Stimulated activated CD8-positive, alpha-beta memory T cell treated with anti-CD3 and anti-CD28 coated beads, Interleukin-4, amount 100 ng/mL, for 1 hour (primary cell): ENCODE data around the gene DYNC1H1.
A peak's percentile ranks its signal among the peaks of the same experiment; 100 is the strongest.
"Not testable (repeated sequence)": the region's sequence is repeated elsewhere in the genome, so short reads cannot be mapped to it uniquely, and the experiment has no call there.

Experiments used
- DNase-seq, 2 donors: peaks; one replicate each; pipeline ENCODE4 v3.0.0-alpha.2; 2020; ENCODE audit warnings: low read depth in 2 of 2, low spot score in 1 of 2

DYNC1H1 gene

GRCh38 chr14:101963656-101964296 is 597 bp upstream of the DYNC1H1 start:
- DNase-seq: no peak

GRCh38 chr14:101965181-101965544 is 790 bp downstream of the DYNC1H1 start:
- DNase-seq: peak; percentile 16 to 35

DNA sequence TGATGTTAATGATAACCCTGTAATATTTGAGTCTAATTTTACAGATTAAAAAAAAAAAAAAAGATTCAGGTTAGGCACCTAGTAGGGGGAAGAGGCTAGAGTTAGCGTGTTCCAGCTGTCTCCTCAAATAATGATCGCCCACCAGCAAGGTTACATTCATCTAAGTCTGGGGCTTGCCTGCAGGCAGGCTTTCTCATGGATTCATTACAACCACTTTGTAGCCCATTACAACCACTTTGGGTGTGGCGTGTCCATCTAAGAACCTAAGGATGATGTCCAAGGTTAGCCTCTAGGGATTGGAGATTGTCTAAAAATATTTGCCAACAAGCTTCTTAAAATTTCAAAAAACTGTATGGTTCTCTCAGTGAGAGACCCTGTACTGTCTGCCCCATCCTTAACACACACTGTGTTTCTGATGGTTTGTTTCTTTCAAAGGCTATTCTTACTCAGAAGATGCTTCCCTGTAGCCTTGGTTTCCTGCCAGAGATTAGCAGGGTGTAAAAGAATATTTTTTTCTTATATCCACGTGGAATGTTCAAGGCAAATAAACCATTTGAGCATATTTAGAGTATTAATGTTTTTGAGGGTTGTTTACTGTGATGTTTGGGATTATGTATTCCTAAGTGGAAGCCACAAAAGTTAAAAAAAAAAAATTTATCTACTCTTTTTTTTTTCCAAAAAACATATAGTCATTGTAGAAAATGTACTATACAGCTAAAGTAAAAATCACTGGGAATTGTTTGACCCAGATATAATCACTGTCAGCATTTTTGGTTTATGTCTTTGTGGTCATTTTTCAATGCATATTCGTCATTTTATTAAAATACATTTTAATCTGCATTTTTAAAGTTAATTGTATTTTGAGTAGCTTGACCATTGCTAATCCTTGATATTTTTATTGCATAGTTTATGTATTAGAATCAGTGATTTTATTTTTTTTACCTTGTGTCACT is 1.7 kb downstream of the DYNC1H1 start:
- DNase-seq: no peak

DNA sequence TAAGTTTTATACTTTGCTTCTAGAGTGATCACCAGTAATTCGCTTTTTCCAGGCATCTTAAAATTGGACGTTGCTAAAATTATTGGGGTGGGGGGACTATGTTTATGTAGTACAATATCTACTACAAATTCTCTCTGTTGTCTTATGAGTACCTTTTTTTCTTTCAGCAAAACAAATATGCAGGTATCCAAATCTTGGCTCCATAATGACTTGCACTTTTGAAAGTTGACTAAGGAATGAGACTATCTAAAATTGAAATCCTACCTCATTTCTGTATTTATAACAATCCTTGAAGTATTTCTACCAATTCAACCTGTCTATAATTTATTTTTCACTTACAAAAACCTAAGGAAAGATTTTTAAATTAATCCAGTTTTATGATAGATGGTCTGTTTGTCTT is 2.4 kb downstream of the DYNC1H1 start:
- no peak for DNase-seq

DNA sequence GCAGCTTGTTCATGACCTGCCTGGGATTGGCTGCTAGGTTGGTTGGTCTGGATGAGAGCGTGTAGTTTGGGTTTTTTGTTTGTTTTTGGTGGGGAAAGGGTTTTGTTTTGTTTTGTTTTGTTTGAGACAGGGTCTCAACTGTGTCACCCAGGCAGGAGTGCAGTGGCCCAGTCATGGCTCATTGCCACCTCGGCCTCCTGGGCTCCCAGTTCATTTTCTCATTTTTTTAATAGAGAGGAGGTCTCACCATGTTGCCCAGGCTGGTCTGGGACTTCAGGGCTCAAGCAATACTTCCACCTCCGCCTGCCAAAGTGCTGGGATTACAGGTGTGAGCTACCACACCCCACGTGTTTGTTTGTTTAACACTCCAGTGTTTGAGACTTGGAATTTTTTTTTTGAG is 3.8 kb downstream of the DYNC1H1 start:
- no peak for DNase-seq

- DNase-seq: no peak
These were observed 5.1 kb downstream of the DYNC1H1 start for GRCh38 chr14:101969481-101969880.

GRCh38 chr14:101970830-101971400 is 6.5 kb downstream of the DYNC1H1 start:
- DNase-seq: no peak

DNA sequence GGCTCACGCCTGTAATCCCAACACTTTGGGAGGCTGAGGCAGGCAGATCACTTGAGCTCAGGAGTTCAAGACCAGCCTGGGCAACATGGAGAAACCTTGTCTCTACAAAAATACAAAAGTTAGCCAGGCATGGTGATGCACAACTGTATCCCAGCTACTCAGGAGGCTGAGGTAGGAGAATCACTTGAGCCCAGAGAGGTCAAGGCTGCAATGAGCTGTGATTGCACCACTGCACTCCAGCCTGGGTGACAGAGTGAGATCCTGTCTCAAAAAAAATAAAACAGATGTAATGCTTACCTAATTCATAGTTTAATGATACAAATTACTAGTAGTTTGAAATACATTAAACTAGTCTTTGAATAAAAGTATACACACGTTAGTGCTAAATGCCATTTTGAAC is 7.1 kb downstream of the DYNC1H1 start:
- DNase-seq: not testable (repeated sequence)

GRCh38 chr14:101972126-101972866 is 7.9 kb downstream of the DYNC1H1 start:
- DNase-seq: no peak

DNA sequence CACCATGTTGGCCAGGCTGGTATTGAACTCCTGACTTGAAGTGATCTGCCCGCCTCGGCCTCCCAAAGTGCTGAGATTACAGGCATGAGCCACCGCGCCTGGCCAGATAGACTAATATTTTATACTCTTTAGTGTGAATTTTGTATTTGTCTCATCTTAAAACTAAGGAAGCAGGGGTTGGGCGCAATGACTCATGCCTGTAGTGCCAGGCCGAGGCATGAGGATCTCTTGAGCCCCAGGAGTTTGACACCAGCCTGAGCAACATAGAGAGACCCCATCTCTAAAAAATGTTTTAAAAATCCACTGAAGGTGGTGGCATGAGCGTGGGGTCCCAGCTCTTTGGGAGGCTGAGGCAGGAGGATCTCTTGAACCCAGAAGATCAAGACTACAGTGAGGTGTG is 9.0 kb downstream of the DYNC1H1 start:
- DNase-seq: no peak

DNA sequence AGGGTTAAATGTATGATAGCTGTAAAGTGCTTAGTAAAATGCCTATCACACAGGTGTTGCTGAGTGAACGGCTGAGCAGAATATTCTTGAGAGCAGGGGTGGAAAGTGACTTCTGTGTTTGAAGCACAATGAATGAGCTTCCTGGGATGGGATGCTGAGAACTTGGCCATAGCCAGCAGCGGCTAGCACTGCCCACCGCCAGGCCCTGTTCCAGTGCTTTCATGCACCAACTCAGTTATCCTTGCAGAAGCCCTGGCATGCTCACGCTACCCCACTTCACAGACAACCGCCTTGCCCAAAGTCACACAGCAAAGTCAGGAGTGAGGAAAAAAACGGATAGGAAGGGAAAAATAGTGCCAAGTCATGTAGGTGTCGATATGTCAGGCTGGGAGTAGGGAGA is 10.9 kb downstream of the DYNC1H1 start:
- DNase-seq: no peak

- DNase-seq: no peak
These were observed 13.1 kb downstream of the DYNC1H1 start for GRCh38 chr14:101977311-101978071.

- DNase-seq: no peak
These were observed 15.3 kb downstream of the DYNC1H1 start for GRCh38 chr14:101979666-101980065.

DNA sequence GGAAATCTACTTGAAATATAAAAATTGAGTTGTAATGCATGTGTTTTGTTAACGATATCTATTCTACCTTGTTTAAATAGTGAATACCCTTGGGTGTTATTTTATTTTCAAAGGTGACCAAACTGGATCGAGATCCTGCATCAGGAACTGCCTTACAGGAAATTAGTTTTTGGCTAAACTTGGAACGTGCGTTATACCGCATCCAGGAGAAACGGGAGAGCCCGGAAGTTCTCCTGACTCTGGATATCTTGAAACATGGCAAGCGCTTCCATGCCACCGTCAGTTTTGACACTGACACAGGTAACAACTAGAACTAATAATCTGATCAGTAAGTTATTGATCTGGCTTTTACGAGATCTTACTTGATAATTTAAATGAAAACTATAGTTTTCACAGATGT is 15.9 kb downstream of the DYNC1H1 start:
- DNase-seq: no peak

- DNase-seq: no peak
These were observed 16.3 kb downstream of the DYNC1H1 start for GRCh38 chr14:101980700-101981099.

- DNase-seq: no peak
These were observed 18.2 kb downstream of the DYNC1H1 start for GRCh38 chr14:101982621-101983020.

GRCh38 chr14:101984831-101985230 is 20.5 kb downstream of the DYNC1H1 start:
- not testable (repeated sequence) for DNase-seq

DNA sequence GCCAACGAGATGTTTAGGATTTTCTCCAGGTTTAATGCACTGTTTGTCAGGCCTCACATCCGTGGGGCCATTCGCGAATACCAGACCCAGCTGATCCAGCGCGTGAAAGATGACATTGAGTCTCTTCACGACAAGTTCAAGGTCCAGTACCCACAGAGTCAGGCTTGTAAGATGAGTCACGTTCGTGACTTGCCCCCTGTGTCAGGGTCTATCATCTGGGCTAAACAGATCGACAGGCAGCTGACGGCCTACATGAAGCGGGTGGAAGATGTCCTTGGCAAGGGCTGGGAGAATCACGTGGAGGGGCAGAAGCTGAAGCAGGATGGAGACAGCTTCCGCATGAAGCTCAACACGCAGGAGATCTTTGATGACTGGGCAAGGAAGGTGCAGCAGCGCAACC is 21.6 kb downstream of the DYNC1H1 start:
- no peak for DNase-seq

GRCh38 chr14:101986953-101987352 is 22.6 kb downstream of the DYNC1H1 start:
- DNase-seq: no peak

GRCh38 chr14:101988377-101988776 is 24.0 kb downstream of the DYNC1H1 start:
- DNase-seq: no peak

DNA sequence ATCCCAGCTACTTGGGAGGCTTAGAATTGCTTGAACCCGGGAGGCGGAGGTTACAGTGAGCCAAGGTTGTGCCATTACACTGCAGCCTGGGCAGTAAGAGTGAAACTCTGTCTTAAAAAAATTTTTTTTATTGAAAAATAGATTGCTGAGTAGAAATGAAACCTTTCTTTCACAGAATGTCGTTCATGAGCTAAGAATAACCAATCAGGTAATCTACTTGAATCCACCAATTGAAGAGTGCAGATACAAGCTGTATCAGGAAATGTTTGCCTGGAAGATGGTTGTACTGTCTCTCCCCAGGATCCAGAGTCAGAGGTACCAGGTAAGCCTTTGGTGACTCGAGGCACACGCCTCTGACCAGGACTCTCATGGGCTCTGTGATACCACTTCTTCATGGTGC is 27.0 kb downstream of the DYNC1H1 start:
- DNase-seq: no peak
